Activated CD8-positive, alpha-beta memory T cell treated with anti-CD3 and anti-CD28 coated beads, Interleukin-2, amount 50 U/mL, for 4 hours (primary cell): ENCODE measurements around the gene CAP2.
"Not testable (repeated sequence)": the region's sequence is repeated elsewhere in the genome, so short reads cannot be mapped to it uniquely, and the experiment has no call there.

Experiments used
- DNase-seq: peaks from one replicate; pipeline ENCODE4 v3.0.0-alpha.2; 2020

Gene CAP2

DNA sequence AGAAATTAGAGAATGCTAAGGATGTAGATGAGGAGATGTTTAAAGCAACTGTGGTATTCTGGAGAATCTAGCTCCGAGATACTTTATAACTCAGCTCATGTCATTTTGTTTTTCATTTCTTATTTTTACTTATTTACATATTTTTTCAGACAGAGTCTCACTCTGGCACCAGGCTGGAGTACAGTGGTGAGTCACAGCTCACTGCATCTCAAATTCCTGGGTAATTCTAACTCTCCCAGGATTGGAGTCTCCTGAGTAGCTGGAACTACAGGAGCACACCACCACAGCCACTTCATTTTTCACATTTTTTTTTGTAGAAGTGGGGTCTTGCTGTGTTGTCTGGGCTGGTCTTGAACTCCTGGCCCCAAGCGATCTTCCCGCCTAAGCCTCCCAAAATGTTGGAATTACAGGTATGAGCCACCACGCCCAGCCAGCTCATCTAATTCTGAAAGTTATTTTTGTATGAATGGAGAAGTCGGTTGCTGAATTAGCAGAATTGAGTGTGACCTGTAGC, 112.4 kb downstream of the CAP2 start:
- no peak for DNase-seq

DNA sequence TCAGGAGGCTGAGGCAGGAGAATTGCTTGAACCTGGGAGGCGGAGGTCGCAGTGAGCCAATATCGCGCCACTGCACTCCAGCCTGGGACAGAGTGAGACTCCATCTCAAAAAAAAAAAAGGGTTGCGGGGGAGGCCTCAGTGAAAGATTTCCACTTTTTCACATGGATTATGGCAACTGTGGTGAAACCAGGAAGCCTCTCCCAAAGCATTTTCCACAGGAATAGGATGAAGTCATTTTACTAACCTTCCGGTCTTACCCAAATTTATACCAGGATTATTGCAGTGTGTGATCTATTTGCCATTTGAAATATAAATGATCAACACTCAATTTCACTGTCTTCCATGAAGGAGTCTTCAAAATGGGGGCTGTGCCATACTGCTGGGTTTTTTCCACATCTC, 113.1 kb downstream of the CAP2 start:
- DNase-seq, result no peak

DNA sequence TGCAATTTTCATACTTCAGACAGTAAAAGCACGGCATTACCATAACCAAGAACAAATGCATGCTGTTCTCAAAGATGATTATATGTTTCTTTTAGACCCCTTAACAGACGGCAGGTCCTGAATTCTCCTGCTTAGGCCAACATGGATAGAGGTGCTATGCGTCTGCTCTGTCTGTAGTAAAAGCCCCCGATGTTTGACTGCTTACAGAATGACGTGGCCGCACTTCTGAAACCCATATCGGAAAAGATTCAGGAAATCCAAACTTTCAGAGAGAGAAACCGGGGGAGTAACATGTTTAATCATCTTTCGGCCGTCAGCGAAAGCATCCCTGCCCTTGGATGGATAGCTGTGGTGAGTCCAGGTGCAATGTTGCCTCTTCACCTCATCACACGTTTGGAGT, 113.6 kb downstream of the CAP2 start:
- no peak for DNase-seq

- no peak for DNase-seq
These were observed 117.7 kb downstream of the CAP2 start for GRCh38 chr6:17511084-17511483.

DNA sequence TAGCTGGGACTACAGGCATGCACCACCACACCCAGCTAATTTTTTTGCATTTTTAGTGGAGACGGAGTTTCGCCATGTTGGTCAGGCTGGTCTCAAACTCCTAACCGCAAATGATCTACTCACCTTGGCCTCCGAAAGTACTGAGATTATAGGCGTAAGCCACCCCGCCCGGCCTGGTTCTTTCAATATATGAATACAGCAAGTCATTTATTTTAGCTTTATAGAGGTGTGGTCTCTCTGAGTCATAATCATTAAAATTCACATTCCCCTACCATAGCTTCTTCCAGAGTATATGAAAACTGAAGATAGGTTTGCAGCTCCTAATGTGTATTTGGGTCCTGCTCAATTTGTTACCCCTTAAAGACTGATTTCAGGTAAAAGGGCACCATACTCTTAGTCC, 118.2 kb downstream of the CAP2 start:
- no peak for DNase-seq

- DNase-seq, result no peak
These were observed 125.7 kb downstream of the CAP2 start for GRCh38 chr6:17519120-17519519.

DNA sequence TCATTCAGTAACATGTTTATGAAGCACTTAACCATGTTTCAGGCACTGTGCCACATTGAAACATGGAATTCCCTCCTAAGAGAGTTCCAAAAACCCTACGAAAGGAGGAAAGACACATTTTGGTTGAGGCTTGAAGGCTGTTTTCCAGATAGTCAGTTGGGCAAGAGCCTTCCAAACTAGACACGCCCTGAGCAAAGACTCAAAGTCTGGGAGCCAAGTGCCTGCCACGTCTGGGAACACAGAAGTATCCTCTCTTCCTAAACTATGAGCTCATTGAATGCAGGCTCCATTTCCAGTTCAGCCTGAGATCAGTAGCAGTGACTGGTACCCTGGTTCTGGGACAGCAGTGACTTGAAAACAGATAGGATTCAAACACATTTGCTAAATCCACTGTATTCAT, 132.2 kb downstream of the CAP2 start:
- DNase-seq, result no peak

GRCh38 chr6:17527076-17527475, 133.7 kb downstream of the CAP2 start:
- no peak for DNase-seq

DNA sequence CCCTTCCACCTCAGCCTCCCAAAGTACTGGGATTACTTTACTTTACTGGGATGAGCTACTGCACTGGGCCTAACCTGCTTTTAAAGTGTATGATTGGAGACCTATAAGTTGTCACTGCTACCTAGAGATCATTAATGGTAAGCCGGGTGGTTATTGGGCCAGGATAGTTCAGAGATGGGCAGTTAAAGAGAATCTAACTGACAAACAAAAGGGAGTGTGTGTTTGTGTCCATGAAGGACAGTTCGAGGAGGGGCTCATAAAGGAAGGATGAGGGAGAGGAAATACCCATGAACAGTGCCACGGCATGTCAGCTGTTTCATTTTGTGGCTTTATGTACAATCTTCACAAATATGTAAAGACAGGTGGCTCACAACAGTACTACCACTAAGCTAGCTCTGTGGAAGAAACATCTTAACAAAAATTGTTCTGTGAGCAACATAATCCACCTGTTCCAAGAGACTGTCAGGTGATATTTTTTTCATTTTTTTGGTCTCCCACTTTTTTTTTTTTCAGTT, 137.0 kb downstream of the CAP2 start:
- no peak for DNase-seq

DNA sequence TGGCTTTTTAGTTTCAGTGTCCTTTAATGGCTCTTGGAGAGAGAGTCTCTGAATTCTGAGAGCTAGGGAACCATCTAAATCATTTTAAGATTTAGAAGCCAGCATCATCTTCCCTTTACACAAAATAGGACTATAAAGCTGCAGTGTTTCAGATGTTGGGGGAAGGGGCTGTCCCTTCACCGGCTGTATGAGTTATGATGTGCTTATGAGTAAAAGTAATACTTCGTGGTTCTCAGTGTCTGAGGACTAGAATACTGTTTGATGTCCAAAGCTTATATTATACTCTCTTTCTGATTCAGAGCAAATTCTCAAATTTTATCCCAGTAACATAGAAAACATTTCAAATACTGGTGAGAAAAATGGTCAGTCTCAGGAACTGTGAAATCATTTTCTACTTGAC, 143.2 kb downstream of the CAP2 start:
- DNase-seq, result no peak

DNA sequence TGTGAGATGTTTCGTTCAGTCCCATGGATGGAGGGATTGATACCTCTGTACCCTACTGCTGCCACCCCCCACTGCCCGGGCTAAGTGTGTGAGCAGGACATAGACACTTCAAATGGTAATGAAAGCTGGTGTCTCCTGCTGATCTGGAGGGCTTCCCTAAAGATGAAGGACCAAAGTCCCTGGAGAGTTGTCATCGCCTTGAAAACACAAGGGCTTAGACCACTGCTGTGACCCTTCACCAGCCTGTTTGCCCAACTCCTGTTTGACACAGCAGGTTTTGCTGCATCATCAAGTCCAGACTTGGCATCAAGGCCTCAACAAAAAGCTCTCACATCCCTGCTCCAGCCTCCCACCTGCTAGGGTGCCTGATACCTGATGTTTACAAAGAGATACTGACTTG, 148.8 kb downstream of the CAP2 start:
- no peak for DNase-seq

DNA sequence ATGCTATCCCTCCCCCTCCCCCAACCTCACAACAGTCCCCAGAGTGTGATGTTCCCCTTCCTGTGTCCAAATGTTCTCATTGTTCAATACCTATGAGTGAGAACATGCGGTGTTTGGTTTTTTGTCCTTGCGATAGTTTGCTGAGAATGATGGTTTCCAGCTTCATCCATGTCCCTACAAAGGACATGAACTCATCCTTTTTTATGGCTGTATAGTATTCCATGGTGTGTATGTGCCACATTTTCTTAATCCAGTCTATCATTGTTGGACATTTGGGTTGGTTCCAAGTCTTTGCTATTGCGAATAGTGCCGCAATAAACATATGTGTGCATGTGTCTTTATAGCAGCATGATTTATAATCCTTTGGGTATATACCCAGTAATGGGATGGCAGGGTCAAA, 152.3 kb downstream of the CAP2 start:
- DNase-seq, result not testable (repeated sequence)

GRCh38 chr6:17551383-17551958, 158.1 kb downstream of the CAP2 start:
- no peak for DNase-seq

DNA sequence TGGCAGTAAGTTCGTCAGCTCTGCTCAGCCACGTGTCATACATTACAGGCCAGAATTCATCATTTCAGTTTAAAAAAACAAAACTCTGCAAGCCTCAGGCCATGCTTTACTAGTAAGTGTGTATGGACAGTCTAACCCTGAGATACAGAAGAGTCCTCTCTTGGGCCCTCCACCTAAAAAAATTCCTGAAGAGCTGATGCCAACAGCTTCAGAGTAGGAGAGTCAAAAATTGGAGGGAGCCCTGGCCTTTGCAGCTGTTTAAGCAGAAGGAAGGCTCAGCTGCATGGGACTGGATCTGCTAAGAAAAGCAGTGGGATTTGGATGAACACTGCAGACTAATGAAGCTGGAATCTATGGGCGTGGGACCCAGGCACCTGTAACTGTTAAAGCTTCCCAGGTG, 159.5 kb downstream of the CAP2 start:
- no peak for DNase-seq

DNA sequence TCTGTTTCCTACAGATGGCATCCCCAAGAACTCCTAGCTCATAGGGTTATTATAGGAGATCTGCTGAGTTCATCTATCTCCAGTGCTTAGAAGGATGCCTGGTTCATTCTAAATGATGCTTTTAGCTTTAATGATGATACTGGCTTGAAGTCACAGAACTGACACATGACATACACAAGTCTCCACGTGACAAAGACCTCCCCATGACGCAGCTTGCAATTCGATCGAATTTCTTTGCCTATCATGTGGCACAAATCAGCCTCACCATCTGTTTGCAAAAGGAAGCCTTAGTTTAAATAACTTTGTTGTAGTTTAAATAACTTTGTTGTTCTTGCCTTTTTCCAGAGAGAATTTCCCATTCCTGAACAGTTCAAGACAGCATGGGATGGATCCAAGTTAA, 162.6 kb downstream of the CAP2 start:
- no peak for DNase-seq

GRCh38 chr6:17562636-17563035, 169.2 kb downstream of the CAP2 start:
- DNase-seq, result no peak

DNA sequence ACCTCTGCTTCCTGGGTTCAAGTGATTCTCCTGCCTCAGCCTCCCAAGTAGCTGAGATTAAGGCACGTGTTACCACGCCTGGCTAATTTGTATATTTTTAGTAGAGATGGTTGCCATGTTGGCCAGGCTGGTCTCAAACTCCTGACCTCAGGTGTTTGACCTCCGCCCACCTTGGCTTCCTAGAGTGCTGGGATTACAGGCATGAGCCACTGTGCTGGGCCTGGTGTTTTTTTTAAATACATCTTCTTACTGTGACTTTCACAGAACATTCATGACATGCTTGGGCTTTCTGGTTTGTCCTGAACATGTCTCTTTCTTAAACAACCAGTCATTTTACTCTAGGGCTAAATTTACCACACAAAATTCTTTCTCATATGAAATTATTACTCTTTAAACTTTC, 172.0 kb downstream of the CAP2 start:
- no peak for DNase-seq

- no peak for DNase-seq
These were observed 181.6 kb downstream of the CAP2 start for GRCh38 chr6:17574866-17575560.

DNA sequence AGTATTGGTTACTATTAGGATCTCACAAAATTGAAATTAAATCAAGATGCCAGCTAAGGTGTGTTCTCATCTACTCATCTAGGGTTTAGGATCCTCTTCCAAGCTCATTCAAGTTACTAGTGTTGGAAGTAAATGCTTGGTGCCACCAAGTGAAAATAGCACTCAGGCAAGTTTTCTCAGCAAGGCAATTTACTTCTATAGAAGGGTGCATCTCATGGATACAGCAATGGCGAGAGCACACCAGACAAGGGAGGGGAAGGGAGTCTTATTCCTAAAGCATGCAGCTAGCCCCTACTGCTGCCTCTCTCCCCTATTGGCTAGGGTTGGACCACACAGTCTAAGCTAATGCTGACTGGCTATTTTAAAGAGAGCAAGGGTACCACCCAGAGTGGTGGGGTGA, 183.7 kb downstream of the CAP2 start:
- no peak for DNase-seq

- peak; percentile 30 for DNase-seq
These were observed 187.2 kb downstream of the CAP2 start for GRCh38 chr6:17580518-17581048.

DNA sequence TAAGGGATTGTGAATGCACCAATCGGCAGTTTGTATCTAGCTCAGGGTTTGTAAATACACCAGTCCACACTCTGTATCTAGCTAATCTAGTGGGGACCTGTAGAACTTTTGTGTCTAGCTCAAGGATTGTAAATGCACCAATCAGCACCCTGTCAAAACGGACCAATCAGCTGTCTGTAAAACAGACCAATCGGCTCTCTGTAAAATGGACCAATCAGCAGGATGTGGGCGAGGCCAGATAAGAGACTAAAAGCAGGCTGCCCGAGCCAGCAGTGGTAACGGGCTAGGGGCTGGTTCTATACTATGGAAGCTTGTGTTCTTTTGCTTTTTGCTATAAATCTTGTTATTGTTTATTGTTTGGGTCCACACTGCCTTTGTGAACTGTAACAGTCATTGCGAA, 187.9 kb downstream of the CAP2 start:
- DNase-seq, result not testable (repeated sequence)

DNA sequence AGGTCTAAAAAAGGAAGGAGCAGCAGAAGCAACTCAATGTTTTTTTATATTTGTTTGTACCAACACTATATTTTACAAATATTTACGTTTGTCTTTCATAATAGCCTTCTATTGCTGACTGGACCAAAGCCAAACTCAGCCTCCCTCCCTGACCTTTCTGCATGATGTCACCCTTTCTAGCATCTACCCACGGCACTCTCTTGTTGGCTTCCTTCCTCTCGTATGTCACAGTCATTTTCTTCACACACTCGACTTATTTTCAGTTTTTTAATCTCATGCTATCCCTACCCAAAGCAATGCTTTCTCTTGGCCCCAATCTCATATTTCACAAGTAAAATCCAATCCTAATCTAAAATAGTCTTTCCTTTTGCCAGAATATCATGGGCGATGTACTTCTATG, 190.4 kb downstream of the CAP2 start:
- DNase-seq, result no peak

DNA sequence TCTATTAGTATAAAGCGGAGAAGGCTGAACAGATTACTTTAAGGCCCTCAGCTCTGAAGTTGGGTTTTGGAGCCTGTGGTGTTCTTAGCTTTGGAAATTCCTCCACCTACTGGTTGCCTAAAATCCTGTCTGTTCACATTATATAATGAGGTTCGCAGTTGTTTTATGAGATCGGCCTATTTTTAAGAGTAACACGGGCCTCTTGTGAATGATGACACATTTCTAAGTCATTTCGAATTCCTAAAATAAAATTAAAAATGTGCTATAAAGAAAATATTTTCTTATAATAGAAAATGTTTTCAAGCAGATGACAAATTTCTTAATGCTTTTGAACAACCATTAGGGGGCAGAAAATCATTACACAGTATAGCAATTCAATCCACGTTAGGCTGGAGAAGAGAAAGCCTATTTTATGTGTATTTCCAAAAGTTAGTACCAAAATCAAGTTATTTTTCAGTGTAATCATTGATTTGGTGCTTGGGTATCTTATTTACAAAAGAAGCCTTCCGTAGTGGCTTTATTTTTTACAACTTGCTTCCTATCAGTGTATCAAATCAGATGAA, 190.9 kb downstream of the CAP2 start:
- DNase-seq, result no peak
